ENCODE data around the gene PTPRB.

DNA sequence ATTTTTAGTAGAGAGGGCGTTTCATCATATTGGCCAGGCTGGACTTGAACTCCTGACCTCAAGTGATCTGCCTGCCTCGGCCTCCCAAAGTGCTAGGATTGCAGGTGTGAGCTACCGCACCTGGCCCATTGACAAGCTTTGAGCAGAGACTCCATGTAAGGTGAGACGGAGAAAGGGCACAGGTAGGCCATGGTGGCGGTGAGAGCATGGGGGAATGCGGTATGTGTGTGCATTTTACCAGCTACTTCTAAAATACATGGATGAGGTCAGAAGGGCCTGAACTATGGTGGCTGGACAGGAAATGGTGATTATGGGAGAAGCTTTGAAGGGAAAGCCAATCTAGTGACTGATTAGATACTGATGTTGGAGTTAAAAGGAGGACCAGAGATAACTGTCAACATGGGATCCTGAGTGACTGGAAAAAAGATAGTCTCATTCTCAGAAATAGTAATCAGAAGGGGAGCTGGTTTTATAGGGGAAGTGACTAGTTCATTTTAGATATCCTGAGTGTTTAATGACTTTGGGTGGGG, 21.9 kb upstream of the PTPRB start:
- TF ChIP-seq, protein P1, sequence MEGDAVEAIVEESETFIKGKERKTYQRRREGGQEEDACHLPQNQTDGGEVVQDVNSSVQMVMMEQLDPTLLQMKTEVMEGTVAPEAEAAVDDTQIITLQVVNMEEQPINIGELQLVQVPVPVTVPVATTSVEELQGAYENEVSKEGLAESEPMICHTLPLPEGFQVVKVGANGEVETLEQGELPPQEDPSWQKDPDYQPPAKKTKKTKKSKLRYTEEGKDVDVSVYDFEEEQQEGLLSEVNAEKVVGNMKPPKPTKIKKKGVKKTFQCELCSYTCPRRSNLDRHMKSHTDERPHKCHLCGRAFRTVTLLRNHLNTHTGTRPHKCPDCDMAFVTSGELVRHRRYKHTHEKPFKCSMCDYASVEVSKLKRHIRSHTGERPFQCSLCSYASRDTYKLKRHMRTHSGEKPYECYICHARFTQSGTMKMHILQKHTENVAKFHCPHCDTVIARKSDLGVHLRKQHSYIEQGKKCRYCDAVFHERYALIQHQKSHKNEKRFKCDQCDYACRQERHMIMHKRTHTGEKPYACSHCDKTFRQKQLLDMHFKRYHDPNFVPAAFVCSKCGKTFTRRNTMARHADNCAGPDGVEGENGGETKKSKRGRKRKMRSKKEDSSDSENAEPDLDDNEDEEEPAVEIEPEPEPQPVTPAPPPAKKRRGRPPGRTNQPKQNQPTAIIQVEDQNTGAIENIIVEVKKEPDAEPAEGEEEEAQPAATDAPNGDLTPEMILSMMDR (conservative IDR thresholded peaks at IDR 0.05; ENCODE audit: low read depth, low read length) = no peak
- TF ChIP-seq MXI1 (IDR thresholded peaks at IDR 0.05; ENCODE audit: borderline replicate concordance, low read depth, low read length) (no peak), POLR2A (IDR thresholded peaks at IDR 0.05; ENCODE audit: low read depth, low read length) (no peak), MAFK (IDR thresholded peaks at IDR 0.05; ENCODE audit: low read depth, low read length) (no peak), BHLHE40 (IDR thresholded peaks at IDR 0.05; ENCODE audit: low read depth, low read length) (no peak), RFX5 (IDR thresholded peaks at IDR 0.05; ENCODE audit: low read depth, low read length) (no peak), MAZ (IDR thresholded peaks at IDR 0.05; ENCODE audit: borderline replicate concordance, low read depth, low read length) (no peak), SMC3 (IDR thresholded peaks at IDR 0.05; ENCODE audit: low read depth, low read length) (no peak), CEBPB (IDR thresholded peaks at IDR 0.05; ENCODE audit: low read depth, low read length) (no peak)
- TF ChIP-seq, protein P2, sequence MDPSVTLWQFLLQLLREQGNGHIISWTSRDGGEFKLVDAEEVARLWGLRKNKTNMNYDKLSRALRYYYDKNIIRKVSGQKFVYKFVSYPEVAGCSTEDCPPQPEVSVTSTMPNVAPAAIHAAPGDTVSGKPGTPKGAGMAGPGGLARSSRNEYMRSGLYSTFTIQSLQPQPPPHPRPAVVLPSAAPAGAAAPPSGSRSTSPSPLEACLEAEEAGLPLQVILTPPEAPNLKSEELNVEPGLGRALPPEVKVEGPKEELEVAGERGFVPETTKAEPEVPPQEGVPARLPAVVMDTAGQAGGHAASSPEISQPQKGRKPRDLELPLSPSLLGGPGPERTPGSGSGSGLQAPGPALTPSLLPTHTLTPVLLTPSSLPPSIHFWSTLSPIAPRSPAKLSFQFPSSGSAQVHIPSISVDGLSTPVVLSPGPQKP (IDR thresholded peaks at IDR 0.05; ENCODE audit: borderline replicate concordance, low read depth, low read length) = no peak
- TF ChIP-seq, protein P3, sequence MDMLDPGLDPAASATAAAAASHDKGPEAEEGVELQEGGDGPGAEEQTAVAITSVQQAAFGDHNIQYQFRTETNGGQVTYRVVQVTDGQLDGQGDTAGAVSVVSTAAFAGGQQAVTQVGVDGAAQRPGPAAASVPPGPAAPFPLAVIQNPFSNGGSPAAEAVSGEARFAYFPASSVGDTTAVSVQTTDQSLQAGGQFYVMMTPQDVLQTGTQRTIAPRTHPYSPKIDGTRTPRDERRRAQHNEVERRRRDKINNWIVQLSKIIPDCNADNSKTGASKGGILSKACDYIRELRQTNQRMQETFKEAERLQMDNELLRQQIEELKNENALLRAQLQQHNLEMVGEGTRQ (IDR thresholded peaks at IDR 0.05; ENCODE audit: low read depth, low read length) = no peak
